ENCODE measurements around the gene TBC1D3H.
"Not testable (repeated sequence)": the region's sequence is repeated elsewhere in the genome, so short reads cannot be mapped to it uniquely, and the experiment has no call there.

- TF ChIP-seq POLR2A (IDR thresholded peaks at IDR 0.05; ENCODE audit: low read length); GATA1 (IDR thresholded peaks at IDR 0.05; ENCODE audit: low read depth, low read length): not testable (repeated sequence)
Observed at GRCh38 chr17:36428891-36429290, 40.7 kb upstream of the TBC1D3H start.
